ENCODE data around the gene TMC3.

DNA sequence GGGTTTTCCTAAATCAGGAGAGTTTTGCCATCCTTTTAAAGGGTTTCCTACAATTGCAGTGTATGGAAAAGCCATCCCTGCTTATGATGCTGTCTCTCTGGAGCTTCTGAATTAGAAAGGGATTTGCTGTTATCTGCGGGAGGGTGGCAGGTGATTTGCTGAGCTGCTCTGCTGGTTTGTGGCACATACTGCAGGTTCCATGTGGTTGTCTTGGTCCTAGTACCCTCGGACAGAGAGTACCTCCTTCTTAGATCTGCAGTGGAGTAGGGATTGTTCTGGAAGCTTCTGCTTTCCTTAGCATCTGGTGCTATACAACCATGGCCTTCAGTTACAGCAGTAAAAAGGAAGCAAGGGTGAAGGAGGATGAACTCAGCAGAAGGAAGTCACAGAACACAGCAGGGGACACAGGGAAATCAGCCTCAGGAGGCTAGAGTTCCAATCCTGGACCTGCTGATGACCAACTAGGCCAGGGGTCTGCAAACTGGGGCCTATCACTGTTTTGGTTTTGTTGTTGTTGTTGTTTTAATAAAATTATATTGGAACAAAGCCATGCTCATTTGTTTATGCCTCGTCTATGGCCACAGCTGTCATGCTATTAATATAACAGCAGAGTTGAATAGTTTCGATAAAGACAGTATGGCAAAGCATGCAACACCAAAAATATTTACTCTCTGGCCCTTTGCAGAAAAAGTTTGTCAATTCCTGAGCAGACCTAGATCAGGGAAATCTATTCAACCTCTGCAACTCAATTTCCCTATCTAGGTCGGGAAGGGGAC is 89.6 kb downstream of the TMC3 start:
- TF ChIP-seq, protein P1, sequence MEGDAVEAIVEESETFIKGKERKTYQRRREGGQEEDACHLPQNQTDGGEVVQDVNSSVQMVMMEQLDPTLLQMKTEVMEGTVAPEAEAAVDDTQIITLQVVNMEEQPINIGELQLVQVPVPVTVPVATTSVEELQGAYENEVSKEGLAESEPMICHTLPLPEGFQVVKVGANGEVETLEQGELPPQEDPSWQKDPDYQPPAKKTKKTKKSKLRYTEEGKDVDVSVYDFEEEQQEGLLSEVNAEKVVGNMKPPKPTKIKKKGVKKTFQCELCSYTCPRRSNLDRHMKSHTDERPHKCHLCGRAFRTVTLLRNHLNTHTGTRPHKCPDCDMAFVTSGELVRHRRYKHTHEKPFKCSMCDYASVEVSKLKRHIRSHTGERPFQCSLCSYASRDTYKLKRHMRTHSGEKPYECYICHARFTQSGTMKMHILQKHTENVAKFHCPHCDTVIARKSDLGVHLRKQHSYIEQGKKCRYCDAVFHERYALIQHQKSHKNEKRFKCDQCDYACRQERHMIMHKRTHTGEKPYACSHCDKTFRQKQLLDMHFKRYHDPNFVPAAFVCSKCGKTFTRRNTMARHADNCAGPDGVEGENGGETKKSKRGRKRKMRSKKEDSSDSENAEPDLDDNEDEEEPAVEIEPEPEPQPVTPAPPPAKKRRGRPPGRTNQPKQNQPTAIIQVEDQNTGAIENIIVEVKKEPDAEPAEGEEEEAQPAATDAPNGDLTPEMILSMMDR (IDR thresholded peaks at IDR 0.05 in 2 of 3, conservative IDR thresholded peaks at IDR 0.05 in 1 of 3; ENCODE audit: control insufficient read depth in 2 of 3, extremely low read depth in 1 of 3, insufficient read depth in 1 of 3, low read depth in 3 of 3, low read length in 3 of 3): no peak
- TF ChIP-seq ZBTB33 (IDR thresholded peaks at IDR 0.05) (no peak), CEBPB (IDR thresholded peaks at IDR 0.05; ENCODE audit: borderline replicate concordance in 1 of 2, low read depth in 2 of 2, low read length in 2 of 2) (no peak), ZNF24 (IDR thresholded peaks at IDR 0.05) (no peak), SP1 (IDR thresholded peaks at IDR 0.05; ENCODE audit: low read depth, low read length) (no peak), EZH2 (IDR thresholded peaks at IDR 0.05; ENCODE audit: borderline replicate concordance, control insufficient read depth, low read depth, low read length) (no peak), EED (IDR thresholded peaks at IDR 0.05; ENCODE audit: low read depth) (no peak), CHD1 (IDR thresholded peaks at IDR 0.05; ENCODE audit: low read depth, low read length) (no peak)
